GM12874 (cell line): ENCODE results near the gene MYH2.

Source experiments
- TF ChIP-seq, protein P1 (sequence below): IDR thresholded peaks from 2 replicates; pipeline ENCODE4 v1.5.1; 2011; ENCODE audit warnings: low read depth, mild to moderate bottlenecking, control low read depth, low read length, moderate library complexity; ENCODE audit not compliant: insufficient read depth

The MYH2 gene

DNA sequence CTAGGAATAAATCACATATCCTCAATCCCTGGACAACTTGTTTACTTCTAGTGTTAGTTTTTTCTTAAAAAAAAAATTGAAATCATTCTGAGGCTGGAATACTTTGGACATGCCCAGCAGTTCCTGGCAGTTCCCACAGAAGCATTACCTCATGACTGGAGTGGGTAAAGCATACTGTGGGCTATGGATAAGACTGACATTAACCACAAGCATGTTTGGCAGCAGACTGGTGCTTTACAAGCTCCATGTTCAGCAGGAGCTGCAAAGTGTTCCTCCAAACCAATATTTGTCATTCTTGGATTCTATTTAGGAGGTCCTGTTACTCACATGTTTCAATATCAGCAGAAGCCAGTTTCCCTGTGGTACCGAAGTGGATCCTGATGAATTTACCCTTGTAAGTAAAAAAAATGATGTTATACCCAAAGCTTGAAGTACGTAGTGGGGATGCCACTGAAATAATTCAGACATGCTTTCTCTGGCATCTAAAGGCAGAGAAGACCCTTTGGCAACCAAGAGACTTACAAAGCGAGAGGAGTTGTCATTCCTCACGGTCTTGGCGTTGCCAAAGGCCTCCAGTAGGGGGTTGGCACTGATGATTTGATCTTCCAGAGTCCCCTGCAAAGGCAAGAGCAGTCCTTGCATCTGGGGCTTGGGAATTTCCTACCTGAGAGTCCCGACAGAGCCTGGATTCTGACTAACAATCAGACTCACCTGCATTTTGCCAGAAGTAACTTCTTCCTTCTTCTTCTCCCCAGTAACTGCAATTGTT, 36.0 kb downstream of the MYH2 start:
- TF ChIP-seq, protein P1, sequence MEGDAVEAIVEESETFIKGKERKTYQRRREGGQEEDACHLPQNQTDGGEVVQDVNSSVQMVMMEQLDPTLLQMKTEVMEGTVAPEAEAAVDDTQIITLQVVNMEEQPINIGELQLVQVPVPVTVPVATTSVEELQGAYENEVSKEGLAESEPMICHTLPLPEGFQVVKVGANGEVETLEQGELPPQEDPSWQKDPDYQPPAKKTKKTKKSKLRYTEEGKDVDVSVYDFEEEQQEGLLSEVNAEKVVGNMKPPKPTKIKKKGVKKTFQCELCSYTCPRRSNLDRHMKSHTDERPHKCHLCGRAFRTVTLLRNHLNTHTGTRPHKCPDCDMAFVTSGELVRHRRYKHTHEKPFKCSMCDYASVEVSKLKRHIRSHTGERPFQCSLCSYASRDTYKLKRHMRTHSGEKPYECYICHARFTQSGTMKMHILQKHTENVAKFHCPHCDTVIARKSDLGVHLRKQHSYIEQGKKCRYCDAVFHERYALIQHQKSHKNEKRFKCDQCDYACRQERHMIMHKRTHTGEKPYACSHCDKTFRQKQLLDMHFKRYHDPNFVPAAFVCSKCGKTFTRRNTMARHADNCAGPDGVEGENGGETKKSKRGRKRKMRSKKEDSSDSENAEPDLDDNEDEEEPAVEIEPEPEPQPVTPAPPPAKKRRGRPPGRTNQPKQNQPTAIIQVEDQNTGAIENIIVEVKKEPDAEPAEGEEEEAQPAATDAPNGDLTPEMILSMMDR, result no peak

DNA sequence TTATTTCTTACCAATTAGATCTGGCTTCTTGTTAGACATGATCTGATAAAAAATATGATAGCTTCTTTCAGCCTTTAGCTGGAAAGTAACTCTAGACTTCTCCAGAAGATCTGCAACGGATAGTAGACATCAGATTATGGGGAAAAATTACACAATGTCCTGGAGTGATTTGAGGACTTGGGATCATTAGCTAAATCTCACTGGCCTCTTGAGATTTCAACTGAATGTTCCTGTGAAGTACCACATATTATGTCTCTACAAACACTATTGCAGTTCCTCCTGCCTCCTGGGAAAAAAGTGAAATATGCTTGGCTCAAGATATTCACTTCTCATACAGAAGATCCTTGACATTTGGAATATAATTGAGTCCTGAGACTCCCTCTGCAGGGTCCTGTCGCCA, 36.6 kb downstream of the MYH2 start:
- TF ChIP-seq, protein P1, result no peak

DNA sequence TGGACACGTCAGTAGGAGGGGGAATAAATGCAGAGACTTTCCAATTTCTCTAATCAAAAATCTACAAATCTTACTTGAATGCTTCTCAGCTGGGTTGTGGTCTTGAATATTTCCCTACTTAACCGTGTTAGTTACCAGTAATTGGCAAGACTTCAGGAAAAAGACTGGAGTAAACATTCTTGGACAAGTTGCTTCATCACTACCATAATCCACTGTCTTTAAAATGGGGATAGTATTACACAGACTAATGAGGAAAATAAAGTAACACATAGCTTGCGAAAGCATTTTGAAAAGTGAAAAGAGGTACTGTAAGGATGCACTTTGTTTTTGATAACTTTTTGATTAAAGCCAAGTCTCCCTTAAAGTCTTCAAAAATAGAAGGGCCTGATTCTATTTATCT, 49.5 kb downstream of the MYH2 start:
- TF ChIP-seq, protein P1, result no peak

DNA sequence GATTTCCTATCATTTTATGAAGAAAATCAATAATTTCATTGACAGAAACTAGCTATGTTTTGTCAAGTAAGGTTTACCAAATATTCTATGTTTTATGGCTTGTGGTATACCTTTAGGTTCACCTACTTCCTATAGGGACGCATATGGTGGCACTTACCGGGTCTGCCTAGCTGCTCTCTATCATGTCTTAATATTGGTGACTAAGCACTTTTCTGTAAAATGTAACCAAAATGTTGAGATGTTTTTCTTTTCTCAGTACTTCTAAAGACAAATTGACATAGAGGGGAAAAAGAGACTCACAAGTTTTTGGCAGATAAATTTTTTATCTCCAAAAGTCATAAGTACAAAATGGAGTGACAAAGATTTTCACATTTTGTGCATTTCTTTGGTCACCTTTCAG, 57.5 kb downstream of the MYH2 start:
- TF ChIP-seq, protein P1, result no peak

DNA sequence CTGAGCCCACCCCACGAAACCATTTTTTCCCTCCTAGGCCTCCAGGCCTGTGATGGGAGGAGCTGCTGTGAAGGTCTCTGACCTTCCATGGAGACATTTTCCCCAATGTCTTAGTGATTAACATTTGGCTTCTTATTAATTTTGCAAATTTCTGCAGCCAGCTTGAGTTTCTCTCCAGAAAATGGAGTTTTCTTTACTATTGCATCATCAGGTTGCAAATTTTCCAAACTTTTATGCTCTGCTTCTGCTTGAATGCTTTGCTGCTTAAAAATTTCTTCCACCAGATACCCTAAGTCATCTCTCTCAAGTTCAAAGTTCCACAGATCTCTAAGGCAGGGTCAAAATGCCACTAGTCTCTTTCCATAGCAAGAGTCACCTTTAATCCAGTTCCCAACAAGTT, 67.2 kb downstream of the MYH2 start:
- TF ChIP-seq, protein P1, result no peak

DNA sequence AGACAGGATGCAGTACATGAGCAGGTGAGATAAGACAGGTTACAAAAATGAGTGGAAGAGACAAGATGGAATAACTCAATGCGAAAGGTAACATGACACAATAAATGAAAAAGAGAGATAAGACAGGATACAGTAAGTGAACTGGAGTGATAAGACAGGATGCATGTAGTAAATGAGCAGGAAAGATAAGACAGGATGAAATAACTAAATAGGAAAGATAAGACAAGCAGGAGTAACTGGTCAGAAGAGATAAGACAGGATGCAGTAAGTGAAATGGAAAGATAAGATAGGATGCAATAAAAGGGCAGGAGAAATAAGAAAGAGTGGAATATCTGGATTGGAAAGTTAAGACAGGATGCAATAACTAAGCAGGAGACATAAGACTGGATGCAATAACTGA, 71.8 kb downstream of the MYH2 start:
- TF ChIP-seq, protein P1, result no peak

DNA sequence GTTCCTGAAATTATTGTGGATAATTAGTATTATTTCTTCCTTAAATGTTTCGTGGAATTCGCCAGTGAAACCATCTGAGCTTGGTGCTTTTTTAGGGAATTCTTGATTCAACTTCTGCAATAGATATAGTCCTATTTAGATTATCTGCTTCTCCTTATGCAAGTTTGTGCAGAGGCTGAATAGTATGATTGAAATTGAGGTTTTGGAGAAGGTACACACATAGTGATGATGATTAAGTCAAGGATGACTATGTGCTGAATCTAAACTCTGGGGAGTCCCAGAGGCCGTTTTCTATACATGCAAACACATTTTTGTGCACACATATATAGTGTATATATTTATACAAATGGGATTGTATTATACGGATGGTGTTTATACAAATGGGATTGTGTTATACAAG, 74.9 kb downstream of the MYH2 start:
- TF ChIP-seq, protein P1, result no peak

DNA sequence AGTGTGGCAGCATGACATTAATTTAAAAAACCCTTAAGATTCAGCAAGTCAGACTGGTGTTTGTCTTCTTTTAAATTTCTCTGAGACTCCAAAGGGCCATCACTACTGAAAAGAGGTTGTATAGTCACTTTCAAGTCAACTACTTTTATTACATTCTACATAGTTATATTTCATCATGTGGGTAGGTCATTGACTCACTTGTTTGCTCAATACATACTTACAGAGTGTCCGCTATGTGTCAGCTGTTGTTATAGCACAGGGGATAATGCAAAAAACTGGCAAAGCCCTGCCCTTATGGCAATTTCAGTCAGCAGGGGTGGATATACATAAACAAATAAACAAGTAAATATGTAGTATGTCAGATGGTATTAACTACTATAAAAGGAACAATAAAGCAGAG, 77.6 kb downstream of the MYH2 start:
- TF ChIP-seq, protein P1, result no peak
